GM12864 (cell line): ENCODE data around the gene EP400.

Experiments
- DNase-seq: peaks from one replicate; pipeline ENCODE4 v3.0.0-alpha.2; 2011; ENCODE audit warnings: low read depth
- H3K4me3 ChIP-seq: 2 replicates; pipeline ENCODE4 v1.5.1; 2011; ENCODE audit warnings: mild to moderate bottlenecking, low read depth, low read length, control low read depth
- TF ChIP-seq, protein P1 (sequence below): IDR thresholded peaks from 2 replicates; pipeline ENCODE4 v1.5.1; 2011; ENCODE audit warnings: low read depth, mild to moderate bottlenecking, moderate library complexity, low read length, control low read depth, inconsistent platforms; ENCODE audit errors: missing control alignments

EP400 gene

GRCh38 chr12:132065609-132066344, 116.0 kb downstream of the EP400 start:
- TF ChIP-seq, protein P1, sequence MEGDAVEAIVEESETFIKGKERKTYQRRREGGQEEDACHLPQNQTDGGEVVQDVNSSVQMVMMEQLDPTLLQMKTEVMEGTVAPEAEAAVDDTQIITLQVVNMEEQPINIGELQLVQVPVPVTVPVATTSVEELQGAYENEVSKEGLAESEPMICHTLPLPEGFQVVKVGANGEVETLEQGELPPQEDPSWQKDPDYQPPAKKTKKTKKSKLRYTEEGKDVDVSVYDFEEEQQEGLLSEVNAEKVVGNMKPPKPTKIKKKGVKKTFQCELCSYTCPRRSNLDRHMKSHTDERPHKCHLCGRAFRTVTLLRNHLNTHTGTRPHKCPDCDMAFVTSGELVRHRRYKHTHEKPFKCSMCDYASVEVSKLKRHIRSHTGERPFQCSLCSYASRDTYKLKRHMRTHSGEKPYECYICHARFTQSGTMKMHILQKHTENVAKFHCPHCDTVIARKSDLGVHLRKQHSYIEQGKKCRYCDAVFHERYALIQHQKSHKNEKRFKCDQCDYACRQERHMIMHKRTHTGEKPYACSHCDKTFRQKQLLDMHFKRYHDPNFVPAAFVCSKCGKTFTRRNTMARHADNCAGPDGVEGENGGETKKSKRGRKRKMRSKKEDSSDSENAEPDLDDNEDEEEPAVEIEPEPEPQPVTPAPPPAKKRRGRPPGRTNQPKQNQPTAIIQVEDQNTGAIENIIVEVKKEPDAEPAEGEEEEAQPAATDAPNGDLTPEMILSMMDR = no peak
- H3K4me3 ChIP-seq = no peak overlapping the region

GRCh38 chr12:132066345-132066685, 116.6 kb downstream of the EP400 start:
- no peak overlapping the region for H3K4me3 ChIP-seq
- peak; percentile 60 for DNase-seq
- TF ChIP-seq, protein P1 = no peak

More at GRCh38 chr12:132065609-132066344, 116.0 kb downstream of the EP400 start:
- DNase-seq = no peak

- TF ChIP-seq, protein P1 = no peak
- no peak overlapping the region for H3K4me3 ChIP-seq
- no peak for DNase-seq
Measured at GRCh38 chr12:132066749-132067148, 117.0 kb downstream of the EP400 start.

DNA sequence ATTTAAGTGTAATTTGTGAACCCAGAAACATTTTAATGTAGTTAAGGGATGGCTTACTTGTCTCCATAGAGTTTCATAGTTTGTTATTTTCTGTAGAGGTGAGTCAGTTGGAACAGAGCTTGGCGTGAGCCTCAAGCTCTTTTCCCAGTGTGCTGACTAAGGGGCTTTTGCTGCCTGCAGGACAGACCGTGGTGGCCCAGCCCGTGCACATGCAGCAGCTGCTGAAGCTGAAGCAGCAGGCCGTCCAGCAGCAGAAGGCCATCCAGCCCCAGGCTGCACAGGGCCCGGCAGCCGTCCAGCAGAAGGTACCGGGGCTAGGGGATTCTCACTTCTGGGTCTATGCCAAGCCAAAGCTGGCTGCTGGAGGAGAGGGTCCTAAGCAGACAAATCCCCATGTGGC, 117.4 kb downstream of the EP400 start:
- TF ChIP-seq, protein P1 = no peak
- H3K4me3 ChIP-seq = no peak overlapping the region

GRCh38 chr12:132068250-132068649, 118.5 kb downstream of the EP400 start:
- DNase-seq = no peak
- no peak overlapping the region for H3K4me3 ChIP-seq
- TF ChIP-seq, protein P1 = no peak

More for the DNA sequence above, 117.4 kb downstream of the EP400 start:
- DNase-seq = no peak

DNA sequence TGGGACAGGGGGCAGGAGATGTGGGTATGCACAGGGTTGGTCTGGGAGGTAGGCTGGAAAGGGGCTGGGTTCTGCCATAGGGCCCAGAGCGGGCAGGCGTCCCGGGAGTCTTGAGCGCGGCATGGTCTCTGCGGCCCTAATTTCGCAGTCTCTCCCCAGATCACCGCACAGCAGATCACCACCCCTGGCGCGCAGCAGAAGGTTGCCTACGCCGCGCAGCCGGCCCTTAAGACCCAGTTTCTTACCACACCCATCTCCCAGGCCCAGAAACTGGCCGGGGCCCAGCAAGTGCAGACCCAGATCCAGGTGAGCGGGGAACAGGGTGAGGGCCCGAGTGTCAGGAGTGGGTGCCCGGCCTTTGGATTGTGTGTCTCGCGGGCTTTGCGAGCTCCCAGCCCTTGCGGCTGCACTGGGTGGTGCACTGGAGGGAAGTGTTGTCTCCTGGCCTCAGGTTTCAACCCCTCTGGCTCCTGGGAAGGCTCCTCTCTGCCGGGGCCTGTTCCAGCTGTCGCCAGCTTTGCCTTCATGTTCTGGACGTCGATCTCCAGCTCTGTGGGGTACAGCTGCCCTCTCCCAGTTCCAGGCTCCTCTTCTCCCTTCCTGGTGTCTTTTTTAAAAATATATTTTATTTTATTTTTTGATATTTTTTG, 119.7 kb downstream of the EP400 start:
- no peak overlapping the region for H3K4me3 ChIP-seq
- TF ChIP-seq, protein P1 = peak; percentile 3
- no peak for DNase-seq
